ENCODE results near the gene RERE.

Gene RERE

DNA sequence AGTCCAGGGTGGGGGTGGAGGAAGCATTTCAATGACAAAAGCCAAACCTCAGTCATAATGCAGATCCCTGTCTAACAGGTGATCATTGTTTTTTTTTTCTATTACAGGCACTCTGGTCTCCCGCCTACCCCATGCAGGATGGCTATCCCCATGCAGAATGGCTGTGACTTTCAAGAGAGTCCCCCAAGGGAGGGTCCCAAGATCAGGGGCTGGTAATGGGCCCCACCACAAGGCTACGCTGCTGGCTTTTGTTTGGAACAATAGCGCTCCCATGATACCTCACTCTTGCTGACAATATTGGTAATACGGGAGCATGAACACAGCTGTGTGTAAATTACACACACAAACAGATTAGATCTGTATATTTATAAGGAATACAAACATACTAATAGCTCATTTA, 380.1 kb downstream of the RERE start:
- DNase-seq = peak in 1 of 2 experiments; percentile 41

GRCh38 chr1:8435569-8436071, 381.8 kb downstream of the RERE start:
- DNase-seq = peak in 1 of 2 experiments; percentile 22

DNA sequence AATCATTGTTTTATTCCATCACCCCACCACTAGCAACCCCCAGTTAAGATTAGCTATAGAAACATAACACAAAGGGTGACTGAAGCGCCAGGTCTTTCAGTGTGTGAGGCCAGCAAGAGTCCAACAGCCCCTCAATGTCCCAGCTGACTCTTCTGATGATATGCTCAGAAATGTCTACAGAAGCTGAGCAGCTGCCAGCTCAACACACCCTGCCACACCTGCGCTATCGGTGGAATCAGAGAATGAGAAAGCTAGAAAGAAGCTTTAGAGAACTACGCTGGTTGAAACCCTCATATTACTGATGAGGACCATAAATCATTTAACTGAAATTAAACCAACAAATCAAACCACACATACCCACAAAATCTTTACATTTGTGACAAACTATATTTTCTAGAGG, 383.3 kb downstream of the RERE start:
- no peak for DNase-seq

- DNase-seq = no peak
Measured at GRCh38 chr1:8431784-8432183, 385.7 kb downstream of the RERE start.

GRCh38 chr1:8431019-8431418, 386.4 kb downstream of the RERE start:
- no peak for DNase-seq

DNA sequence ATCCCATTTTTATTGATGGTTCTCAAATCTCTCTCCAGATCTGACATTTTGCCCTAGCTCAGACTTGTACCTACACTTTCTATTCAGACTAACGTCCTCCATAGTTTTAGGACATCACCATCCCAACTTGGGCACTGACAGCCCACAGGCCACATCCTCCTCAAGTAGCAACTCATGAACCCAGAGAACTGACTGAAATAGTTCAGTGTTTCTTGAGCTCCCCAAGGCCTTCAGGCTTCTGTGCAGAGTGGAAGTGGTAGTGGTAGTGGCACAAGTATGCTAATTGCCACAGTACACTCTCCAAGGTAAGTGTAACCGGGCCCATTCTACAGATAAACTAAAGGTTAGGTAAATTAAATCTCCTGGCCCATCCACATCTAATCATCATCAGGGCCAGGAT, 387.0 kb downstream of the RERE start:
- DNase-seq = no peak

DNA sequence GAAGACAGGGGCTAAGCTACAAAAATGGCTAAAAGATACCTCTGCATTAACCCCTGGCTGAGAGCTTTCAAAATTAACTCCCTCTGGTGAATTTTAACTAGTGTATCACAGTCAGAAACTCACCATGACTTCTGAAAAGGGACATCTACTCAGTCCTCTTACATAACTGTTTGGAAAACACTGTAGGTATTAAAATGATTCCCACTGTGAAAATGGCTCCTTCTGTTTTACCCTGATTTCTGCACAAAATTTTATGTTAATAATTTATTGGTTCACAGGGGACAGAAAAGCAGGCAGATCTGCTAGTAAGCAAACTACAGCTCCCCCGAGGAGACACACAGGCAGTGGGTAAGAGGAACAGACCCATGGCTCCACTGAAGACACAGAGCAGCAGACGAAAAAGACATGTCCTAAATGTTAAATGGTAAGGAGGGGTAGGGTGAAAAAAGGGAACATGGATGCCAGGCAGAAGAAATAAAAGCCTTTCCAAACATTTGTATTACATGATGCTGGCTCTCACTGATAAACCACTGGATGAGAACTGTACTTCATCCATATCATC, 387.8 kb downstream of the RERE start:
- DNase-seq = no peak

- no peak for DNase-seq
Measured at GRCh38 chr1:8428441-8428840, 389.0 kb downstream of the RERE start.

DNA sequence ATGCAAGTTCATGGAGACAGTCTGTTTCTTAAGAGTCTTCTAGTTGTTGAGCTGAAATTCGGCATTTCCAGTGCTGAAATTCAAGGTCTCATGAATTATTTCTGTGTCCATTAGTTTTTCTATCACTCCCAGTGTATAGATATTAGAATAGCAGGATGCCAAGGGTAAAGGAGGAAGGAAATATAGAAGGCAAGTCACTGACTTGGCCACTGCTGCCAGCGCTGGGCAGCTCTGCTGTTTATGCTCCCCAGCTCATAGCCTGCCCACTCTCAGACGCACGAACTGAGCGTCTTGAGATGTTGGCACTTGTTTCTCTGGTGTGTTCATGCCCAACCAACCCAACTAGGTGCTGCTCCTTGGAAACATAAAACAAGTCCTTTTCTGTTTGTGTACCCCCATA, 389.5 kb downstream of the RERE start:
- no peak for DNase-seq

DNA sequence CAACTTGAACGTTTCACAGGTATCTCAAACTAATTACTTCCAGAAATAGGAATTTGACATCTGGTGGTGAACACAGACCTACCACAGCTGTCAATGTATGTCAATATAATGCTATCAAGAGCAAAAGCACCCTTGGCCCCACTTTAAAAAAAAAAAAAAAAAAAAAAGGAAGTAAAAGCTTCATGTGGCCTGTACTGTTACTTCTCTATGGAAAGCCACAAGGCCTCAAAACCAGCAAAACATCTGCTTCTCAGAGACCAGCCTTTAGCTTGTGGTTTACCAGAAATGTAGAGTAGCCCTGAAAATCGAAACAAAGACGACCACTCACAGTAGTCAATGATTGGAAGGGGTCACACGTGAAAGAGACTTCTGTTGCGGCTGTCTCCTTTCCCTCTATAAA, 389.9 kb downstream of the RERE start:
- no peak for DNase-seq

DNA sequence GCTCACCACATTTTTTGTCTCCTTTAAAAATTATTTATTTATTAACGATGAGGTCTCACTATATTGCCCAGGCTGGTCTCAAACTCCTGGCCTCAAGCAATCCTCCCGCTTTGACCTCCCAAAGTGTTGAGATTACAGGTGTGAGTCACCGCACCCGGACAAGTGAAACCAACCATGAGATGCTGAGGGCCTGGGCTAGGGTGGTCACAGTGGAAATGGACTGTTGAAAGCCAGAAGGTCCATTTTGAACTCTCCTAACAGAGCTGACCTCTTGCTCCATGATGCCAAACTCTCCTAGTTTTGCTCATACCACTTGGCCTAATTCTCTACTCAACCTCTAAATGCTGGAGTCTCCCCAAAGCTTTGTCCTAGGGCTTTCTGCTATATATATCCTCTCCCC, 390.4 kb downstream of the RERE start:
- DNase-seq = no peak

- no peak for DNase-seq
Measured at GRCh38 chr1:8425781-8426161, 391.7 kb downstream of the RERE start.

GRCh38 chr1:8425150-8425780, 392.2 kb downstream of the RERE start:
- no peak for DNase-seq

GRCh38 chr1:8424539-8425116, 392.8 kb downstream of the RERE start:
- DNase-seq = peak in 1 of 2 experiments; percentile 53

- peak; percentile 66 to 84 for DNase-seq
Measured at GRCh38 chr1:8423692-8424538, 393.5 kb downstream of the RERE start.

DNA sequence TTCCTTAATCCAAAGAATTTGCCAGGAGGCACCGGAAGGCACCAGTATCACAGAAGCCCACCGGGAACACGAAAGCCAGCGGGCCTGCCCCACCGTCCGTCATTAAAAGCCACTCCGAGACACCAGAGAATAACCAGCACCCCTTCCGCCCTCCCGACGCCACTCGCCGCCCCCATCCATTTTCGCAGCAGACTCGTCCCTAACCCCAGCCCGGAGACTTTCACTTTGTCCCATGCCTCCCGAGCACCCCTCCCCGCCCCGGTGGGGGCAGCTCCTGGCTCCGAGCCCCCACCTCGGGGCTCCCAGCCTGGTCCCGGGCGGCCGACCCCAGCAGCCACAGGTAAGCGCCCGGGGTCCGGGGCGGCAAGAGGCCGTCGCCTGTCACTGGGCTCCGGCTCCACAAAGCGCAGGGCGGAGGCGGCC, 394.2 kb downstream of the RERE start:
- DNase-seq = peak in 1 of 2 experiments; percentile 73

GRCh38 chr1:8422510-8423268, 394.8 kb downstream of the RERE start:
- DNase-seq = peak in 1 of 2 experiments; percentile 53

DNA sequence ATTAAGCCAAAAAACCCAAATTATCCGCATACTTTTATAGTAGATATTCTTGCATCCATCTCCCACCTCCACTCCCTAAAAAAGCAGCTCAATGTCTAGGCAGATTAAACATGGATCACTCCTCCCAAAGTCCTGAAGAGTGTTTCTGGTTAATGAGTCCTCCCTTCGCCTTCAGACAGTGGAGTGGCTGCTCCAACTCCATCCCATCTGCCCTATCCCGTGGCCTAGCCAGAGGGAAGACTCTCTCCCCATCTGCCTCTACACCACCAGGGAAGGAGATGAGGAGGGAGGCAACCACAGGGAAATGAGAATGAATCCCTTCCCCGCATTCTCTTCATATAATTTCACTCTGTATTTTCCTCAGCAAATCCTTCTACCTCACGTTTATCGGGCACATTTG, 395.7 kb downstream of the RERE start:
- peak in 1 of 2 experiments; percentile 39 for DNase-seq

DNA sequence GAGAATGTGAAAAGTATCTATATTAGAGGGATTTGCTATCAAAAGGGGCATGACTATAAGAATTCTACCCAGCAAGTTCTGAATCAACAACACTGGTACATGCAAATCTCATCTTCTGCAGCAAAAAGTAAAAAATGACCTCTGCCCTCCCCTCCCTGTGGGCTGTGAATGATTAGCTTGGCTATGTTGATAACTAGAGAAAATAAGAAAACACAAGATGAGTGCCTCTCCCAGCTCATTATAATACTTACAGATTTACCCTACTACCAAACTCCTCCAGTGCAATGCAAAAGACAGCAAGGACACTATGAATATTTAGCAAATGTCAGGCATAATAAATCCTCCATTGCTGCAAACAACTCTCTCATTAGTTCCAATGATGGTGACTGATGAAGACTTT, 397.1 kb downstream of the RERE start:
- peak in 1 of 2 experiments; percentile 34 for DNase-seq

DNA sequence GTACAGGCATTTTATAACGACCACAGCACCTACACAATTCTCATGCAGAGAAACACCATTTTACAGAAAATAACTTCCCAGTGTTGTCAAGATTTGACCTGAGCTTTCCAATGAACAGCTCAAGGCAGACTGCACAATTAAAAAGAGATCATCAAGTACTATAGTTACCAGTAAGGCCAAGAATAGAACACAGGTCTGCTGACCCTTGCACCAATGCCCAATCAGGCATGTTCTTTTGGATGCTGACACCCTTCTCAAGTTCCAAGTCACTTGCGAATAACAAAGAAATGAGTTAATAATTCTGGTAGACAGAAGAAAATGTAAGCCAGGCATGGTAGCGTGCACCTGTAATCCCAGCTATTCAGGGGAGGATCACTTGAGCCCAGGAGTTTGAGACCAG, 397.6 kb downstream of the RERE start:
- DNase-seq = no peak

DNA sequence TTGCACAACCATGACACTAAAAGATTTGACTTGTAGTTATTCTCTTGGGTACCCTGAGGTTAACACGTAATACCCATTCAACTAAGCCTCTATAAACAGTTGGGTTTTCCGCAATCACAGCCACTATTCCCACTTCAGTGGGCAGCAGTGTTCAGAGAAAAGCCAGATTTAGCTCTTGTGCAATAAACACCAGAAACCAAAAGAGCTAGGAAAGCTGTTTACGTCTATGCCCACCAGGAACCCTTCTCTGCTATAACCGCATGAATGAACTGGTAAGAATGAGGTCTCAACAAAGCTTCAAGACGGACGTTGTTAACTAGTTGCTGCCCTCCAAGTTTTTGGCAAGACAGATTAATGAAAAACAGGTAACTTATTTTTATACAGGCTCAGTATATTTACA, 398.3 kb downstream of the RERE start:
- no peak for DNase-seq

- peak in 1 of 2 experiments; percentile 26 for DNase-seq
Measured at GRCh38 chr1:8418301-8418700, 399.1 kb downstream of the RERE start.

DNA sequence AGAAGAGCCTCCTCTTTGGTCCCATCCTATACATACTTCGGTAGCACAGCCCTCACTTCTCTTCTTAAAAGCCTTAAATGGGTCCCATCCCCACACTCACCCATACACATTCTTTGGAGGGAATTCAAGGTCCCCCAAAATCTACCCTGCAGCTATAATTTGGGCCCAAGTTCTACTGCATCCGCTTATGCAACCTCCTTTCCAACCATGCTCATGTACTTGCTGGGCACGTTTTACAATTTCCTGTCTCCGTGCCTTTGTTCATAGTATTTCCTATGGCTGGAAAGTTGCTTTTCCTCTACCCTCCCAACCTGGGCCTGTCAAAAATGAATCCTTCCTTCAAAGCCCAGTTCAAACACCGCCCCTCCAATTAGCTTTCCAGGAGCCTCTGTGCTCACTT, 399.8 kb downstream of the RERE start:
- DNase-seq = no peak

Measured in NCI-H526 (cell line).